GM12874 (cell line): ENCODE results near the gene RIN2.

ENCODE experiments used
- TF ChIP-seq, protein P1 (sequence below): IDR thresholded peaks from 2 replicates; pipeline ENCODE4 v1.5.1; 2011; ENCODE audit warnings: low read depth, mild to moderate bottlenecking, control low read depth, low read length, moderate library complexity; ENCODE audit not compliant: insufficient read depth

The RIN2 gene

DNA sequence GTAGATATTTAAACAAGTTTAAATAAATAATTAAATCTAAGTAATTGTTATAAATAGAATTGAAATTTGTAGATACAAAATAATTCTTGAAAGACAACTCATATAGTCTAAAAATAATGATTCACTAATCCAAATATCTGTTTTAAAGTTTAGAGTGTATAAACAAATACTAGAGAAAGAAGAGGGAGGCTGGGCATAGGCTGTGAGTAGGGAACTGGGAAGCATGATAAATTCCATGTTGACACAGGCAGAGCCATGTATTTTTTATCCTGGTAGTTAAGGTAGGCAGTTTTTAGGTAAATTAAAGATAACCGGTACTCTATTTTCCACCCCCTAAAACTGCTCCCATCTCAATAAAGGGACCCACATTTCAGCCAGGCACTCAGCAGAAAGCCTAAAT lies 11.7 kb upstream of the RIN2 start:
- TF ChIP-seq, protein P1, sequence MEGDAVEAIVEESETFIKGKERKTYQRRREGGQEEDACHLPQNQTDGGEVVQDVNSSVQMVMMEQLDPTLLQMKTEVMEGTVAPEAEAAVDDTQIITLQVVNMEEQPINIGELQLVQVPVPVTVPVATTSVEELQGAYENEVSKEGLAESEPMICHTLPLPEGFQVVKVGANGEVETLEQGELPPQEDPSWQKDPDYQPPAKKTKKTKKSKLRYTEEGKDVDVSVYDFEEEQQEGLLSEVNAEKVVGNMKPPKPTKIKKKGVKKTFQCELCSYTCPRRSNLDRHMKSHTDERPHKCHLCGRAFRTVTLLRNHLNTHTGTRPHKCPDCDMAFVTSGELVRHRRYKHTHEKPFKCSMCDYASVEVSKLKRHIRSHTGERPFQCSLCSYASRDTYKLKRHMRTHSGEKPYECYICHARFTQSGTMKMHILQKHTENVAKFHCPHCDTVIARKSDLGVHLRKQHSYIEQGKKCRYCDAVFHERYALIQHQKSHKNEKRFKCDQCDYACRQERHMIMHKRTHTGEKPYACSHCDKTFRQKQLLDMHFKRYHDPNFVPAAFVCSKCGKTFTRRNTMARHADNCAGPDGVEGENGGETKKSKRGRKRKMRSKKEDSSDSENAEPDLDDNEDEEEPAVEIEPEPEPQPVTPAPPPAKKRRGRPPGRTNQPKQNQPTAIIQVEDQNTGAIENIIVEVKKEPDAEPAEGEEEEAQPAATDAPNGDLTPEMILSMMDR: no peak

- TF ChIP-seq, protein P1: no peak
Measured at GRCh38 chr20:19747903-19748302, 10.2 kb upstream of the RIN2 start.

- TF ChIP-seq, protein P1: no peak
Measured at GRCh38 chr20:19748681-19749080, 9.4 kb upstream of the RIN2 start.

- TF ChIP-seq, protein P1: no peak
Measured at GRCh38 chr20:19749618-19750071, 8.4 kb upstream of the RIN2 start.

- TF ChIP-seq, protein P1: no peak
Measured at GRCh38 chr20:19750101-19750606, 7.9 kb upstream of the RIN2 start.

GRCh38 chr20:19750907-19751636 lies 7.0 kb upstream of the RIN2 start:
- TF ChIP-seq, protein P1: no peak

DNA sequence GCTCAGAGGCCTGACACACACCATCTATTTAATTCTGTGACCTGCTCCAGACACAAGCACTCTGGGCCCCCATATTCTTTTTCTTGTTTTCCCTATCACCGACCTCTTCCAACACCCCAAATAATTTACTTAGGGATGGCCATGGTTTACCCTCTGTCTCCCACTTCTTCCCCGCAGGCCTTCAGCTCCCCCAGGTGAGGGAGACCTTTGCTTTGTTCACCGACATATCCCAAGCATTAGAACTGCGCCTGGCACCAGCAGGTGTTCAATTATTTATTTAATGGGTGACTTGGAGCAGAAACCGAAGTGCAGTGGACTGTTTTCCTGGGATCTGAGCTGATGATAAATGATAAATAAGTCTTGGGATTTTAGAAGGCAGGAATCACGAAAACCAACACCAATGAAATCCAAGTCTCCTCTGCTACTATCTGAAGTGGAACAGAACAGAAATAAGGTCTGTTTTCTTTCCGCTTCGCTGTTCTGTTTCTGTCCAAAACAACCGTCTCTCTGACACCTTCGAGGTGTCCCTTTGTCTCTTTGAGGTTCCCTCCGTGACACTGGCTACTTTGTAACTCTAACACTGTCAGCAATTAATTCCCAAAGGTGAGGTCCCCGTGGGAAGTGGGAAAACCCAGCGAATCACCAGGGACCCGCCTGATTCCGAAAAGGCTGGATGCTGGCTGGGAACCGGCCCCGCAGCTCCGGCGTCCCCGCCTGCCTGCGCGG lies 1.1 kb upstream of the RIN2 start:
- TF ChIP-seq, protein P1: no peak
